OCI-LY3 (cell line): Measurements from ENCODE around the gene SLC24A4.

Source experiments
- CTCF ChIP-seq: fragments of 200-600, 300-600 bp; sonication (generic); IDR thresholded peaks from 2 replicates; pipeline ENCODE4 v1.5.1; 2014; ENCODE audit warnings: antibody characterized with exemption, low read length, low read depth
- EZH2phosphoT487 ChIP-seq: fragments of 200-600 bp; shearing (Covaris generic); IDR thresholded peaks from 2 replicates; pipeline ENCODE4 v1.6.1; 2018; ENCODE audit warnings: antibody characterized with exemption, mixed run types, low read depth

DNA sequence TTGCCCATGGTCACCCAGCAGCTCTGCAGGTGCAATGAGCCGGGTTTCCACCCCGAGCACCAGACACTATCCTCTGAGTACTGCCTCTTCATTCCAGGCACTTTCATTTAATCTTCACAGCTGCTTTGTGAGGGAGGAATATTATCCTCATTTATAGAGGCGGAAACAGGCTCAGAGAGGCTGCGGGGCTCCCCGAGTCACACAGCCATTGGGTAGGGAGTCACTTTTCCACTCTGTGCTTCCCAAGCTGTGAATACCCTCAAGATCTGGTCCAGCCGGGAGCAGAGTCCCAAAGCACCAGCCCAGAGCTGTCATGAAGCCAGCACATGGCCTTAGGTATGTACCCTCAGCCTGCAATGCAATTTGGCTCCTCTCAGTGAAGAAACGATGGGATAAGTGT lies 138.9 kb downstream of the SLC24A4 start:
- TF ChIP-seq EZH2phosphoT487 (no peak), CTCF (no peak)
